ENCODE measurements around the gene XYLT1.

The XYLT1 gene

DNA sequence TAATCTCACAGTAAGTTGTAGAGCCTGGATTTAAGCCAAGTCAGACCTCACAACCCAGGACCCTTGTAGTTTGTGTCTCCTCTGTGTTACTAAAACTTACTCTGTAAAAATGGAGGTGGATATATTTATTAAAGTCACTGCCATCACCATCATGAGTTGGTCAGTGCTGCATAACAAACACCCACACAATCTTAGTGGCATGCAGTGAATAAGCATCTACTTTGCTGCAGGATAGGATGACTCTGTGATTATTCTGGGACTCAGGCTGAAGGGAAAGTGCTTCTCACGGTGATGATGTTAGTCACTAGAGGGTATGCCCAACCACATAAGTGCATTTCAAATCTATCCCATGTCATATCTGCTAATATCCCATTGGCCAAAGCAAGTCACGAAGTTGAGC, 398.7 kb downstream of the XYLT1 start:
- Mint-ChIP-seq H3K9me3 (no peaks in the 10 kb centered on the region), H3K27ac (peak overlapping the region; percentile 77), H3K4me3 (peak overlapping the region; percentile 66), H3K4me1 (peaks cover 33% of the 10 kb centered on the region), H3K27me3 (no peaks in the 10 kb centered on the region), H3K36me3 (no peaks in the 10 kb centered on the region)

DNA sequence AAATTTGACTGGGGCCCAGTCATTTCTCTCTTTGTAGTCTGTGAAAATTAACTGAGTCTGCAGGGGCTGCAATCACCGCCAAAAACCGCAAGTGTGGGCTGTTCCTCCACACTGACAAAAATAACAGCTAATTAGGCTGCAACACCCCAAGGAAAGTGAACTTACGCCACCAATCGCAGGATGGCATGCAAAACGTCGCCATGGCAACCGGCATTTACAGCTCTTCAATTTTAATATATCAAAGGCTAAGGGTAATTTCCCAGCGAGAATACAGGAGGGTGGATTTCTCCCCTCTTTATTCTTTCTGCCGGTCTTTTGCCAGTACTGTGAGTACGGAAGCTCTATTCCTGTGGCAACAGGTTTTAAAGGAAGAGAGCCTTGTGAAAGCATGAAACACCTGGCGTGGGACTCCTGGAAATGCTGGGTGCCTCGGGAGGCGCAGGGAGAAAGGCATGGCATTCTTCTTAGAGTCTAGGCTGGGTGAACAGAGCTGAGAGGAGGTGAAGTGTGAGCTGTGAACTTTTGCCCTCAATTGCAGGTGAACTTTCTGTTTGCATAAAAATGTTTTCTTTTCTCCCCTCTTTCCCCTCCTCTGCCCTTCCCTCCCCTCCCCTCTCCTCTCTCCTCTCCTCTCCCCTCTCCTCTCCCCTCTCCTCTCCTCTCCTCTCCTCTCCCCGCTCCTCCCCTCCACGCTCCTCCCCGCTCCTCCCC, 399.7 kb downstream of the XYLT1 start:
- peak overlapping the region; percentile 99 for H3K27ac Mint-ChIP-seq
- H3K36me3 Mint-ChIP-seq: no peaks in the 10 kb centered on the region
- H3K9me3 Mint-ChIP-seq: no peaks in the 10 kb centered on the region
- H3K4me3 Mint-ChIP-seq: peak overlapping the region; percentile 91
- H3K27me3 Mint-ChIP-seq: no peaks in the 10 kb centered on the region
- H3K4me1 Mint-ChIP-seq: peaks cover 33% of the 10 kb centered on the region

DNA sequence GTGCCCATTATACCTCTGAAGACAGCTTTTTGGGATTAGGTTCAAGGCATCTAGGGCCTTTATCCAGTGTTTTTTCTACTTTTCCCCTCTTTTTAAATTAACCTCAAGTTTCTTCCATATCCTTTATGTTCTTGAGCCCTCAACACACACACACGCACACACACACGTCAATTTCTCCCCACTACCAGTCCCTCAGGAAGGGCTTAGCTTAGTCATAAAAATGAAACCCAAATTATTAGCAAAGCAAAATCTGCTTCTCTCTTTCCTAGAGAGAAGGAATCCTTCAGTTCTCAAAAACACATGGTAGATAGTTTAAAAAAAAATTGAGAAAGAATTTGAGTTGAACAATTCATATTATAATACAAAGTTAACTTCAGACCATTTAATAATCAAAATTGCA, 401.1 kb downstream of the XYLT1 start:
- H3K4me3 Mint-ChIP-seq: peak overlapping the region; percentile 19
- H3K4me1 Mint-ChIP-seq: peaks cover 33% of the 10 kb centered on the region
- H3K27ac Mint-ChIP-seq: peak overlapping the region; percentile 87
- no peaks in the 10 kb centered on the region for H3K36me3 Mint-ChIP-seq
- H3K9me3 Mint-ChIP-seq: no peaks in the 10 kb centered on the region
- no peaks in the 10 kb centered on the region for H3K27me3 Mint-ChIP-seq

DNA sequence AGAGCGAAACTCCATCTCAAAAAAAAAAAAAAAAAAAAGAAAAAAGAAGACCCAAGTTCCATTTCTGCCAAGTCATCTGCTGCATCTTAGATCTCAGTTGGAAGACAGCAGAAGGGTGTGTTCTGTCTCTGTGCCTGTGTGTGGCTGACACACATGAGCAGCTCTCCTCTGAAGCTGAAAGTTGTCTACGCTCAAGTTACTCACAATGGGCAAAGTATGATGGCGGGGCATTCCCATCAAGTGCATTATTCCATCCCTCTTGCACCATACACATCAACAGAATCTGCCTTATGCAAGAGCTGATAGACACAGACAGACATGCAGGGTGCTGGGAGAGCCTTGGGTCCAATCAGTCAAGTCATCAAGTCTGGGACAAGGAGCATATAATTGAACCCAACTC, 402.2 kb downstream of the XYLT1 start:
- H3K4me3 Mint-ChIP-seq: no peak overlapping the region
- no peaks in the 10 kb centered on the region for H3K27me3 Mint-ChIP-seq
- H3K36me3 Mint-ChIP-seq: no peaks in the 10 kb centered on the region
- peak overlapping the region; percentile 35 for H3K27ac Mint-ChIP-seq
- H3K9me3 Mint-ChIP-seq: no peaks in the 10 kb centered on the region
- peaks cover 33% of the 10 kb centered on the region for H3K4me1 Mint-ChIP-seq

DNA sequence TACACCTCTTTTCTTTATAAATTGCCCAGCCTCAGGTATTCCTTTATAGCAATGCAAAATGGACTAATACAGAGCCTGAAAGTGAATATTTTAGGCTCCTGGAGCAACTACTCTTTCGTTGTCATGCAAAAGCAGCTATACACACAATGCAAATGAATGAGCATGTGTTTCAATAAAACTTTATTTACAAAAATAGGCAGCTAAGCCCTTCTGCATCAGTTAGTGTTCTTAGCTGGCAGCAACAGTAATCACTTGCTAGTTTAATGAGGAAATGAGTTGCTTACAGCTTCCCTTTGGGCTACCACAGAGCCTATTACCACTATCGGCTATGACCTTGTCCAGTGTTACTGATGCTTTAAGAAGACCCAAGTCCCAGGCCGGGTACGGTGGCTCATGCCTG, 402.9 kb downstream of the XYLT1 start:
- H3K27me3 Mint-ChIP-seq: no peaks in the 10 kb centered on the region
- no peaks in the 10 kb centered on the region for H3K9me3 Mint-ChIP-seq
- no peaks in the 10 kb centered on the region for H3K36me3 Mint-ChIP-seq
- no peak overlapping the region for H3K27ac Mint-ChIP-seq
- peaks cover 36% of the 10 kb centered on the region for H3K4me1 Mint-ChIP-seq
- no peak overlapping the region for H3K4me3 Mint-ChIP-seq

DNA sequence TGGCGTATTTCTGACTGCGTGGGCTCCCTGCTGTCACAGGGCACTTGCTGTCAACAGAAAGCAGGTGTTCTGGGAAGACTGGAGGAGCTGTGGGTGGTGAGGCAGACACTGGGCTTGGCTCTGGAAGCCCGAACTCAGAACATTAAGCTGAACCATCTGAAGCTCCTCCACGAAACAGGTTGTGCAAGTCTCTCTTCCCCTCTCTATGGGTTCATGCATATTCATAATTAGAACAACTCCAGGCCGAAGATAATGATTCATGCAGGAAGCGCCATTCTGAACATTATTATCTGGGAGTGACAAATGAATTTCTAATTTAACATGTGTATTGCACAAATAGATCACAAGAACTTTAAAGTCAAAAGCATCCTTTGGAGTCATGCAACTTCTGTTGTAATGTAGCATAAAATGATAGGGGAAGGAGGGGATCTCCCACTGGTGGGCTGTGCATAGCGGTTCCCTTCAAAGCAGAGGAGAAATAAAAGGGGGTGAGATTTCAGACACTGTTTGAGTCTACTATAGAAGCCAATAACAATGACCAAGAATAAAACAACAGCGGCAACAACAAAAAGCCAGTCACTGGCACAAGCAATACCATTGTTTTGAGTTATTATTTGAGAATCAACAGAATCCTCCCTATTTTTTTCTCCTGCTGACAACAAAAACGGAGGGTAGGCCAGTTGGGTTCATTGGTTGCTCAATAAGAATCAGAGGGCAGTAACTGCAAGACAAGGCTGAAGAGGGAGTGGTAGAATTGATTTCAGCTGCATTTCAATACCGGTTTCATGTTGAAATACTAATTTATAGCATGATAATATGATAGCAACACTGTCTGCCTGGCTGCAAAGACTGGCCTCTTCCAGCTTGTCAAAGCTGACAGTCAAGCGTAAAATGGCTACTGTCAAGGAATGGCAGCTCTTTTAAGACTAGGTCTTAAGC, 407.3 kb downstream of the XYLT1 start:
- Mint-ChIP-seq H3K4me3 (no peak overlapping the region), H3K36me3 (no peaks in the 10 kb centered on the region), H3K9me3 (no peaks in the 10 kb centered on the region), H3K27ac (no peak overlapping the region), H3K27me3 (no peaks in the 10 kb centered on the region), H3K4me1 (peaks cover 10% of the 10 kb centered on the region)

DNA sequence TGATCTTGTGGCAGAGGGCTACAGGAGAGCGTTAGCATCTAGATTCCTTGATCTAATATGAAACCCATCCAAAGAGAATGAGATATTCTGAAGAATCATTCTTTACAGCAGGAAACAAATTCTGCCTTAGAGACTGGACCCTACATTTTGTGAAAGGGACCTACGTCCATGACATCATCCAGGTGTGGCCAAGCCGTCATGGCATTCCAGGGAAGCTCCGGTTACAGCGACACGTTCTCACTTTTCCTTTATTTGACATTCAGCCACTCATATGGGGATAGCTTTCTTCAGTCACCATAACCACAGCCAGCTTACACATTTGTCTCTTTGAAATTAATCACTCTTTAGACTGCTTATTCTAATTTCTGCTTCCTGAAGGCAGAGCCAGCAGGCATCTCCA, 408.1 kb downstream of the XYLT1 start:
- H3K36me3 Mint-ChIP-seq: no peaks in the 10 kb centered on the region
- no peak overlapping the region for H3K4me3 Mint-ChIP-seq
- H3K9me3 Mint-ChIP-seq: no peaks in the 10 kb centered on the region
- peaks cover 10% of the 10 kb centered on the region for H3K4me1 Mint-ChIP-seq
- no peak overlapping the region for H3K27ac Mint-ChIP-seq
- no peaks in the 10 kb centered on the region for H3K27me3 Mint-ChIP-seq

DNA sequence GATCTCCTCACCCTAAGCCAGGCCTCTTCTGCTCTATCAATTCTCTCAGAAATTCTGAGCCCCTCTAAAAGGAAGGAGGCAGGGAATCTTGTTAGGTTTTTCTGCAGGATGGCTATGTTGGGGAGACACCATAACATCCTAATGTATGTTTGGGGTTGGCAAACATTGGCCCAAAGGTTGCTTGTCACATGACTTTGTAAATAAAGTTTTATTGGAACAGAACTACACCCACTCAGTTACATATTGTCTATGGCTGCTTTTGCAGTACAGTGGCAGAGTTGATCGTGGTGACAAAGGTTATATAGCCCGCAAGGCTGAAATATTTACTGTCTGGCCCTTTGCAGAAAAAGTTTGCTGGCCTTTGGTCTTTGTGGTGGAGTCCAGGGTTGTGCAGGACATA, 409.4 kb downstream of the XYLT1 start:
- no peak overlapping the region for H3K4me3 Mint-ChIP-seq
- H3K27me3 Mint-ChIP-seq: no peaks in the 10 kb centered on the region
- no peaks in the 10 kb centered on the region for H3K9me3 Mint-ChIP-seq
- H3K36me3 Mint-ChIP-seq: no peaks in the 10 kb centered on the region
- H3K27ac Mint-ChIP-seq: peak overlapping the region; percentile 57
- peaks cover 10% of the 10 kb centered on the region for H3K4me1 Mint-ChIP-seq

DNA sequence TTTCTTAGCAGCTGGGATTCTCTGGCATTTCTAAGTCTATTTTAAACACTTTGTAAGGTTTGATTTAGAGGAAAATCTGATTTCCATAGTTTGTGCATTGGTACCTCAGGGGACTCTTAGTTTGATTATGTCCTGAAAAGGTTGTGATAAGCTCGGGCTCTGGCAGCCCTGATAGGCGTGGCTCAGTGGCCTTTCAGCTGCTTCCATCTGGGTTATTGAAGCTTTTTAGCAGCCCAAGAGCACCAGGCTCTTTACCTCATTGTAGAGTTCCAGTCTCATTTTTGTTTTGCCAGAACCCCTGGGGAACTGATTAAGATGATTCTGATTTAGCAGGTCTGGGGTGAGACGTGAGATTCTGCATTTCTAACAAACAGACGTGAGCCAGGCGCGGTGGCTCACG, 412.3 kb downstream of the XYLT1 start:
- H3K36me3 Mint-ChIP-seq: peaks cover 2% of the 10 kb centered on the region
- peaks cover 9% of the 10 kb centered on the region for H3K4me1 Mint-ChIP-seq
- no peaks in the 10 kb centered on the region for H3K27me3 Mint-ChIP-seq
- H3K27ac Mint-ChIP-seq: no peak overlapping the region
- H3K4me3 Mint-ChIP-seq: no peak overlapping the region
- H3K9me3 Mint-ChIP-seq: no peaks in the 10 kb centered on the region

DNA sequence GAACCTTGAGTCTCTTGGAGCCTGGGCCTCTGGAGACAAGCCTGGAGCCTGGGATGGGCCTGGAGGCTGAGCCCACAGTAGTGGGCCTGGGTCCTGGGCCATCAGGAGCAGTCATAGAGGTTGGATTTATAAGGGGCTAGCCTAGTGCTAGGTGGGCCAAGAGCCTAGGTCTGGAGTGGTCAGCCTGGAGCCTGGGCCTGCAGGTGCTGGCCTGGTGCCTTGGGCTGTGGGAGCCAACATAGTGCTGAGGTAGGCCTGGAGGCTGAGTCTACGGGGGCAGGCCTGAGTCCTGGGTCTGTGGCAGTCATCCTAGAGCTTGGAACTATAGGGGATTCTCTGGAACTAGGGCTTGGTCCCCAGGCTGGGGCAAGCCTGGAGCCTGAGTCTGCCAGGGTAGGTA, 414.1 kb downstream of the XYLT1 start:
- Mint-ChIP-seq H3K4me3 (no peak overlapping the region), H3K4me1 (peaks cover 7% of the 10 kb centered on the region), H3K27me3 (no peaks in the 10 kb centered on the region), H3K27ac (no peak overlapping the region), H3K9me3 (peaks cover 16% of the 10 kb centered on the region), H3K36me3 (peaks cover 5% of the 10 kb centered on the region)

DNA sequence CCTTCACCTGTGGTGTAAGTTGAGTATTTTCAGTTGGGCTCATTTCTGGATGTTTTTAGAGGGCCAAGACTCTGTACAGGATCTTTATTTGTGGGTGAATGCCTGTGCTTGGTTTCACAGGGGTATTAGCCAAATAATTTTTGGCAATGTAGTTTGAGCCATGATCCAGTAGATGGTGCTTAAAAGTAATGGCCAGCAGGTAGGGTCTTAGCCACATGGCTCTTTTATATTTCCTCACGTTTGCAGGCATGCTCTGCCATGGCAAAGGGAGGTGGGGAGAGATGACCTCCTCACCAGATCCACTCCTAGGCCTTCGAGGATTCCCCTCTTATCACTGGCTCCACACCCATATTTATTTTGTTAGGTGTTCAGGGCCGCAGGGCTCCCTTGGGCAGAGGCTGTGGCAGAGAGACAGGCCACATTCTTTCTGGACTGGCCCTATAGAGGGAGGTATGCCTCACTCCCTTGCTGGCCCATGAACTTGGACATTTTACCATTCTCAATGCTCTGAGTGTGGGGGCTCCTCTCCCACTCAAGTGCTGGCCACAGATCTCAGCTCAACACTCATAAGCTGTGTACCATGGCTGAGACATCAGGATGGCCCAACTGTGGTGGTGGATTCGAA, 417.1 kb downstream of the XYLT1 start:
- no peak overlapping the region for H3K27ac Mint-ChIP-seq
- H3K9me3 Mint-ChIP-seq: peaks cover 17% of the 10 kb centered on the region
- no peaks in the 10 kb centered on the region for H3K27me3 Mint-ChIP-seq
- H3K36me3 Mint-ChIP-seq: peaks cover 7% of the 10 kb centered on the region
- no peaks in the 10 kb centered on the region for H3K4me1 Mint-ChIP-seq
- H3K4me3 Mint-ChIP-seq: no peak overlapping the region
